Measurements from ENCODE around the gene DAPP1. TPM values are rescaled to one million over a fixed set of nuclear protein-coding genes. Genes with fewer than 3 reads are reported as not detected.

Gene DAPP1
- total RNA-seq, 1 donor: not detected

DNA sequence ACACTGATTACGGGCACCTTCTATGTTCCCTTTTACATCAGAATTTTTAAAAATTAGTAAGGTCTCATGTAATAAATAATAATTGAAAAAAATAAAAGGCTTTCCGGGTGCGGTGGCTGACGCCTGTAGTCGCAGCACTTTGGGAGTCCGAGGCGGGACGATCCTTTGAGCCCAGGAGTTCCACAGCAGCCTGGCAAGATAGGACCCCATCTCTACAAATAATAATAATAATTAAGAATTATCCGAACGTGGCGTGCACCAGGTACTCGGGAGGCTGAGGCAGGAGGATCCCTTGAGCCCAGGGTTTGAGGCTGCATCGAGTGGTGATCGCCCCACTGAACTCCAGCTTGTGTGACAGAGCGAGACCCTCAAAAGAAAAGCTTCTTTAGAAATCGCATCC, 78.4 kb downstream of the DAPP1 start:
- TF ChIP-seq CTCF (IDR thresholded peaks at IDR 0.05; ENCODE audit: insufficient read depth, low read length): no peak
- DNase-seq (ENCODE audit: low read depth): no peak

DNA sequence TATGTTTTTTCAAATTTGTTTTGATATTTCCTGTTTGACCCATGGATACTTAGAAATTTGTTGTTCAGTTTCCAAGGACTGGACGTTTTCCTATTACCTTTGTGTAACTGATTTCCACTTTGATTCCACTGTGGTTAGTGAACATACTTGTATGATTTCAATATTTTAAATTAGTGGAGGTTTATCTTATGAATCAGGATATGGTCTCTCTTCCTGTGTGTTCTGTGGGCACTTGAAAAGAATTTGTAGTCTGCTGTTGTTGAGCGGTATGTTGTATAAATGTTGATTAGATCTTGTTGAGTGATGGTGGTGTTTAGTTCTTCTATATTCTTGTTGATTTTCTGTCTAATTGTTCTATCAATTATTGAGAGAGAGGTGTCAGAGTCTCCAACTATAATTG, 98.8 kb downstream of the DAPP1 start:
- no peak for DNase-seq (ENCODE audit: low read depth)
- no peak overlapping the region for H3K4me3 ChIP-seq (ENCODE audit: low read depth, low read length)
- TF ChIP-seq CTCF (IDR thresholded peaks at IDR 0.05; ENCODE audit: insufficient read depth, low read length): no peak

More for the DNA sequence above, 78.4 kb downstream of the DAPP1 start:
- peak overlapping the region; percentile 66 for H3K4me3 ChIP-seq (ENCODE audit: low read depth, low read length)

DNA sequence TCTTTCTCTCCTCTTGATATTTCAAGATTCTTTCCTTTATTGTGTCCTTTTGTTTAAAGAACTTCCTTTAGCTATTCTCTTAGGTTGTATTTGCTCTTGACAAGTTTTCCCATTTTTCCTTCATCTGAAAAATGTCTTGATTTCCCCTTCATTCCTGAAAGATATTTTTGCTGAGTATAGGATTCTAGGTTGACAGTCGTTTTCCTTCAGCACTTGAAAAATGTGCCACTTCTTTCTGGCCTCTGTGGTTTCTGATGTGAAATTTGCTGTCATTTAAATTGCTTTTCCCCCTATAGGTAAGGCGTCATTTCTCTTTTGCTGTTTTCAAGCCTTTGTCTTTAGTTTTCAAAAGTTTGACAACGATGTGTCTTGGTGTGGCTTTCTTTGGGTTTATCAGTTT, 100.9 kb downstream of the DAPP1 start:
- no peak for TF ChIP-seq CTCF (IDR thresholded peaks at IDR 0.05; ENCODE audit: insufficient read depth, low read length)
- H3K4me3 ChIP-seq (ENCODE audit: low read depth, low read length): no peak overlapping the region
- DNase-seq (ENCODE audit: low read depth): no peak

- no peak for TF ChIP-seq CTCF (IDR thresholded peaks at IDR 0.05; ENCODE audit: insufficient read depth, low read length)
Measured at GRCh38 chr4:99918656-99919055, 102.0 kb downstream of the DAPP1 start.

More at GRCh38 chr4:99918656-99919055, 102.0 kb downstream of the DAPP1 start:
- H3K4me3 ChIP-seq (ENCODE audit: low read depth, low read length): no peak overlapping the region
- DNase-seq (ENCODE audit: low read depth): no peak

Other genes with a start within 250 kb of the DAPP1 start
- gene MTTP, start 242.0 kb upstream of the DAPP1 start, total RNA-seq (ENCODE audit: low replicate concordance): 0.09 and 0.25 TPM in 2 replicates
- gene C4orf54, start 159.0 kb upstream of the DAPP1 start, total RNA-seq (ENCODE audit: low replicate concordance): 0.08 TPM in 1 of 2 replicates, not detected in the other
- 11.5 and 69.9 TPM in 2 replicates for gene LAMTOR3, start 77.6 kb downstream of the DAPP1 start, total RNA-seq (ENCODE audit: low replicate concordance)
- 36.8 and 49.1 TPM in 2 replicates for gene DNAJB14, start 129.8 kb downstream of the DAPP1 start, total RNA-seq (ENCODE audit: low replicate concordance)
- gene H2AZ1, start 133.4 kb downstream of the DAPP1 start, total RNA-seq (ENCODE audit: low replicate concordance): 42.3 and 385 TPM in 2 replicates